Upper lobe of right lung (tissue), 1 donor: Measurements from ENCODE around the gene PTPRCAP. TPM values are rescaled to one million over a fixed set of nuclear protein-coding genes. Genes with fewer than 3 reads are reported as not detected.

Experiments
- ATAC-seq: fragments of 200-7000 bp; cut with Tn5 transposase; one replicate; pipeline ENCODE4 v1.9.1; 2020; ENCODE audit warnings: mild to moderate bottlenecking, moderate library complexity
- DNase-seq: peaks from one replicate; pipeline ENCODE4 v3.0.0-alpha.2; 2020
- H3K27ac ChIP-seq: fragments of 200-600 bp; one replicate; pipeline ENCODE4 v1.8.0; 2022
- H3K27me3 ChIP-seq: fragments of 200-600 bp; one replicate; pipeline ENCODE4 v1.8.0; 2022; ENCODE audit warnings: mild to moderate bottlenecking
- H3K36me3 ChIP-seq: fragments of 200-600 bp; one replicate; pipeline ENCODE4 v1.8.0; 2022
- H3K4me1 ChIP-seq: fragments of 200-600 bp; one replicate; pipeline ENCODE4 v1.8.0; 2022
- H3K4me3 ChIP-seq: fragments of 200-600 bp; one replicate; pipeline ENCODE4 v1.8.0; 2022; ENCODE audit warnings: mild to moderate bottlenecking
- H3K9me3 ChIP-seq: fragments of 200-600 bp; one replicate; pipeline ENCODE4 v1.8.0; 2022
- intact Hi-C: fragments of 100-400 bp; cut with DNase I; formaldehyde crosslinking; loops from one replicate; pipeline ENCODE4 v1.11.0; 2022
- total RNA-seq: library from RNA; stranded (reverse); fragmentation: NEBNext Ultra II Directional; extraction: Animal tissue kit (Norgen Biotek cat#: 25700); gene quantifications from one replicate; pipeline ENCODE4 v1.2.1, GENCODE V29; 2021
- TF ChIP-seq, protein P1 (sequence below): fragments of 200-600 bp; IDR thresholded peaks from one replicate; pipeline ENCODE4 v1.8.0; 2022; ENCODE audit warnings: antibody characterized with exemption
- donor health status: DM: no; HTN: yes; CAD: no; lungs with severe emphysema.

PTPRCAP gene
- total RNA-seq, 1 donor from 2014 or later, result 17.7 TPM

DNA sequence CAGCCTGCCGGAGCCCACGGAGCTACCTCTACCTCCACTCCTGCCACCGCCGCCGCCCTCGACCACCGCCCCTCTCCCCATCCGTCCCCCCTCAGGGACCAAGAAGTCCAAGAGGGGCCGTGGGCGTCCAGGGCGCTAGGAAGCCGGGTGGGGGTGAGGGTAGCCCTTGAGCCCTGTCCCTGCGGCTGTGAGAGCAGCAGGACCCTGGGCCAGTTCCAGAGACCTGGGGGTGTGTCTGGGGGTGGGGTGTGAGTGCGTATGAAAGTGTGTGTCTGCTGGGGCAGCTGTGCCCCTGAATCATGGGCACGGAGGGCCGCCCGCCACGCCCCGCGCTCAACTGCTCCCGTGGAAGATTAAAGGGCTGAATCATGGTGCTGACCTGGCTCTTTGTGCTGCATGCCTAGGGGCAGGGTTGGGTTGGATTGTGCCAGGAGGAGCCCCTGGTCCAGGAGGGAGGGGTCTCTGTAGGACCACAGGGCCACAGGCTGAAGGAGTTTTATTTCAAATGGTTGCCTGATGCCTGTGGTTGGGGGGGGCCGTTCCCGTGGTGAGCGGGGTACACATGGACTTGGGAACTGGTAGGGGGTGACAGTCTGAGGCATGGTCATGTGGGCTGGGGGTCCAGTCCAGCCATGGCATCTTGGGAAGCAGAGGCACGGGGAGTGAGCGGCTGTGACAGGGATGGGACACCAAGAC is 2.3 kb downstream of the PTPRCAP start:
- DNase-seq, result no peak
- H3K4me1 ChIP-seq, result peaks cover 3% of the 10 kb centered on the region
- no peaks in the 10 kb centered on the region for H3K27me3 ChIP-seq
- no peak overlapping the region for H3K27ac ChIP-seq
- intact Hi-C loops, result no loop called here
- no peak for ATAC-seq
- peaks cover 61% of the 10 kb centered on the region for H3K36me3 ChIP-seq
- H3K4me3 ChIP-seq, result no peak overlapping the region
- TF ChIP-seq, protein P1, sequence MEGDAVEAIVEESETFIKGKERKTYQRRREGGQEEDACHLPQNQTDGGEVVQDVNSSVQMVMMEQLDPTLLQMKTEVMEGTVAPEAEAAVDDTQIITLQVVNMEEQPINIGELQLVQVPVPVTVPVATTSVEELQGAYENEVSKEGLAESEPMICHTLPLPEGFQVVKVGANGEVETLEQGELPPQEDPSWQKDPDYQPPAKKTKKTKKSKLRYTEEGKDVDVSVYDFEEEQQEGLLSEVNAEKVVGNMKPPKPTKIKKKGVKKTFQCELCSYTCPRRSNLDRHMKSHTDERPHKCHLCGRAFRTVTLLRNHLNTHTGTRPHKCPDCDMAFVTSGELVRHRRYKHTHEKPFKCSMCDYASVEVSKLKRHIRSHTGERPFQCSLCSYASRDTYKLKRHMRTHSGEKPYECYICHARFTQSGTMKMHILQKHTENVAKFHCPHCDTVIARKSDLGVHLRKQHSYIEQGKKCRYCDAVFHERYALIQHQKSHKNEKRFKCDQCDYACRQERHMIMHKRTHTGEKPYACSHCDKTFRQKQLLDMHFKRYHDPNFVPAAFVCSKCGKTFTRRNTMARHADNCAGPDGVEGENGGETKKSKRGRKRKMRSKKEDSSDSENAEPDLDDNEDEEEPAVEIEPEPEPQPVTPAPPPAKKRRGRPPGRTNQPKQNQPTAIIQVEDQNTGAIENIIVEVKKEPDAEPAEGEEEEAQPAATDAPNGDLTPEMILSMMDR, result no peak
- H3K9me3 ChIP-seq, result no peaks in the 10 kb centered on the region

DNA sequence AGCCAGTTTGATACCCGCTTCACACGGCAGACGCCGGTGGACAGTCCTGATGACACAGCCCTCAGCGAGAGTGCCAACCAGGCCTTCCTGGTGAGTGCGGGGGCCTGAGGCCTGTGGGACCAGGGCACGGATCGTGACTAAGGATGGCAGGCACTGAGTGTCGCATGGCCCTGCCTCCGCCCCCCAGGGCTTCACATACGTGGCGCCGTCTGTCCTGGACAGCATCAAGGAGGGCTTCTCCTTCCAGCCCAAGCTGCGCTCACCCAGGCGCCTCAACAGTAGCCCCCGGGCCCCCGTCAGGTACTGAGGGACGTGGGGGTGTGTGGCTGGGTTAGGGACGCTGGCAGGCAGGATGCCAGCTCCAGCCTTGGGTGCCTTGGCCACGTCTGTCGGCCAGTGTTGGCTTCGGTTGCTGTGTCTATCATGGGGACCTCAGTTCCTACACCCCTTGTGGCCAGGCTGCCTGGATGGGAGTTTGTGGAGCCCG is 3.0 kb downstream of the PTPRCAP start:
- intact Hi-C loops, result no loop called here
- peaks cover 6% of the 10 kb centered on the region for H3K4me1 ChIP-seq
- H3K27me3 ChIP-seq, result no peaks in the 10 kb centered on the region
- H3K4me3 ChIP-seq, result no peak overlapping the region
- TF ChIP-seq, protein P1, result no peak
- no peak overlapping the region for H3K27ac ChIP-seq
- H3K36me3 ChIP-seq, result peaks cover 61% of the 10 kb centered on the region
- ATAC-seq (no peak), DNase-seq (no peak)
- H3K9me3 ChIP-seq, result no peaks in the 10 kb centered on the region

DNA sequence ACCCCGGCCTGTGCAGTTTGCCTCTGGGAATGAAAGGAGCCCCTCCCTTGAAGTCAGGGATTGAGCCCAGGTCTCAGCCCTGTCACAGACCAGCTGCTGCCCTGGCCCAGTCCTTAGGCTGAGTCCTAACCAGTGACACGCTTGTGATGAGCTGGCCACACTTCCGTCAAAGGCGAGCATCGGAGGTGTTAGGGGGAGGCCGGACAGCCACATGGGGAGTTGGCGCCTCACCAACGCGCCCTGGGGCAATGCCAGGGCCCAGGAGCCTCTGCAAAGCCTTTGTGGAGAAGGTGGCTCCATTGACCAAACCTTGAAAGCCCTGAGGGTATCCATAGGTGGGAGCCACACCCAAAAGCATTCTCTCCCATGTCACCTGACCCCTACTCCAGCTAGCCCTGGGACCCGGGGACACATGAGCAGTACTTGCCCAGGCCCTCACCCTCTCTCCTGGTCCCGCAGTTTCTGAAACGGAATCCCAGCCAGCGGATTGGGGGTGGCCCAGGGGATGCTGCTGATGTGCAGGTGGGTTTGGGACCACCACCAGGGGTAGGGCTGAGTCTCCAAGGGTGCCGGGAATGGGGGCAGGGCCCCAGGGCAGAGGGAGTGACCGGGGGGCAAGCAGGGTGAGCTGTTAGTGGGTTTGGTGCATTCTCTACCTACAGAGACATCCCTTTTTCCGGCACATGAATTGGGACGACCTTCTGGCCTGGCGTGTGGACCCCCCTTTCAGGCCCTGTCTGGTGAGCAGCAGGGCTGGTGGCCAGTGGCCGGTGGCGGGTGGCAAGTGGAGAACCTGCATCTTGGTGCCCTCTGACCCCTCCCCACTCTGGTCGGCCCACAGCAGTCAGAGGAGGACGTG is 3.7 kb downstream of the PTPRCAP start:
- Histone ChIP-seq H3K4me1 (peaks cover 11% of the 10 kb centered on the region), H3K36me3 (peaks cover 61% of the 10 kb centered on the region), H3K27me3 (no peaks in the 10 kb centered on the region), H3K27ac (peak overlapping the region; percentile 3), H3K4me3 (no peak overlapping the region), H3K9me3 (no peaks in the 10 kb centered on the region)
- intact Hi-C loops, result no loop called here
- DNase-seq (no peak), ATAC-seq (no peak)
- TF ChIP-seq, protein P1, result no peak

DNA sequence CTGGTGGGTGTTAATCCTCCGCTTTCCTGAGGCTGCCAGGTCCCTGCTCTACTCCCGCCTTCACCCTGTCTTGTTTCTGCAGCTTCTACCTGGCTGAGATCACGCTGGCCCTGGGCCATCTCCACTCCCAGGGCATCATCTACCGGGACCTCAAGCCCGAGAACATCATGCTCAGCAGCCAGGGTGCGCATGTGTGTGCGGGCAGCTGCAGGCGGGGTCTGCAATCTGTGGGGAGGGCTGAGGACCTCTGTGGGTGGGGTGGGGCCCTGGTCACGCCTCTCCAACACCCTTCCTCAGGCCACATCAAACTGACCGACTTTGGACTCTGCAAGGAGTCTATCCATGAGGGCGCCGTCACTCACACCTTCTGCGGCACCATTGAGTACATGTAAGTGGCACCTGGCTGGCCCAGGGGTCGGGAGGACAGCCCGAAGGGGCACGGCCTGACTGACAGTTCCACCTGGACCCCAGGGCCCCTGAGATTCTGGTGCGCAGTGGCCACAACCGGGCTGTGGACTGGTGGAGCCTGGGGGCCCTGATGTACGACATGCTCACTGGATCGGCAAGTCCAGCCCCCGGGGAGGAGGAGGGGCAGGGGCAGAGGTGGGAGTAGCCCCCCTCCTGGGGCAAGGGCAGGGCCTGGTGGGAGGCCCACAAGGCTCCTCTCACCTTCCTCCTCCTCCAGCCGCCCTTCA is 4.7 kb downstream of the PTPRCAP start:
- H3K27ac ChIP-seq, result peak overlapping the region; percentile 3
- H3K4me1 ChIP-seq, result peaks cover 11% of the 10 kb centered on the region
- H3K27me3 ChIP-seq, result no peaks in the 10 kb centered on the region
- ATAC-seq, result no peak
- H3K36me3 ChIP-seq, result peaks cover 57% of the 10 kb centered on the region
- no peaks in the 10 kb centered on the region for H3K9me3 ChIP-seq
- no peak for DNase-seq
- TF ChIP-seq, protein P1, result no peak
- intact Hi-C loops, result no loop called here
- no peak overlapping the region for H3K4me3 ChIP-seq

DNA sequence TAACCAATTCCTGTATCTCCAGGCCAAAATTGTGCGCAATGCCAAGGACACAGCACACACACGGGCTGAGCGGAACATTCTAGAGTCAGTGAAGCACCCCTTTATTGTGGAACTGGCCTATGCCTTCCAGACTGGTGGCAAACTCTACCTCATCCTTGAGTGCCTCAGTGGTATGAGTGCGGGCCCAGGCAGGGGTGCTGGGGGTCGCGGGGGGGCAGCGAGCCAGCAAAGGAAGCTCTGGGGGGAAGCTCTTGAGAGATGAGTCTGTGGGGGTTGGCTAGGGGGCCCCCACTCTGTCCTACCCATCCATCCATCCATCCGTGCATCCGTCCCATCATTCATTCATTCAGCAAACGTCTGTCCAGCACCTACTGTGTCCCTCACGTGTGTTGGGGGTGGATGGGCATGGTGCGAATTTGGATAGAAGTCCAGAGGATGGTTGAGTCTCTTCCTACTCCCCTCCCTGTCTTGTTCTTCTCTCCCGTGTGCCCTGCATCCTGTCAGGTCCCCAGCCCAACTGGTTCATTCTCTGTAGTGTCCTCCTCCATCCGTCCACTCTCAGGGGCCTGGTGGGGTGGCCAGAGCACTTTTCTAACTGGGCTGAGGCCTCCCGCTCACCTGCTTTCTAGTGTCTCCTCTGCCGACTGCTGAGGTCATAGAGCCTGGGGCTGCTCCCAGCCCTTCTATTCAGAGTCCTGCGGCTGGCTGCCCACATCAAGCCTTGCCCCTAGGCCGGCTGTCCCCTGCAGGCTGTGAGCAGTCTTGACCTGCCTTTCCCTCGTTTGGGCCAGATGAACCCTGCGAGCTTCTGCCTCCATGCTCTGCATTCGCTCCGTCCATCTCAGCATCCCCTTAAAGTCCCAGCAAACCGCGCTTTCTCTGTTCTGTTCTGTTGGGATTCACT is 5.9 kb downstream of the PTPRCAP start:
- intact Hi-C loops, result no loop called here
- no peak overlapping the region for H3K27ac ChIP-seq
- no peaks in the 10 kb centered on the region for H3K27me3 ChIP-seq
- no peaks in the 10 kb centered on the region for H3K9me3 ChIP-seq
- no peak overlapping the region for H3K4me3 ChIP-seq
- H3K36me3 ChIP-seq, result peaks cover 52% of the 10 kb centered on the region
- TF ChIP-seq, protein P1, result no peak
- DNase-seq (no peak), ATAC-seq (no peak)
- peaks cover 17% of the 10 kb centered on the region for H3K4me1 ChIP-seq
